ENCODE measurements around the gene MAP3K13.
A peak's percentile ranks its signal among the peaks of the same experiment; 100 is the strongest.

Gene MAP3K13, protein sequence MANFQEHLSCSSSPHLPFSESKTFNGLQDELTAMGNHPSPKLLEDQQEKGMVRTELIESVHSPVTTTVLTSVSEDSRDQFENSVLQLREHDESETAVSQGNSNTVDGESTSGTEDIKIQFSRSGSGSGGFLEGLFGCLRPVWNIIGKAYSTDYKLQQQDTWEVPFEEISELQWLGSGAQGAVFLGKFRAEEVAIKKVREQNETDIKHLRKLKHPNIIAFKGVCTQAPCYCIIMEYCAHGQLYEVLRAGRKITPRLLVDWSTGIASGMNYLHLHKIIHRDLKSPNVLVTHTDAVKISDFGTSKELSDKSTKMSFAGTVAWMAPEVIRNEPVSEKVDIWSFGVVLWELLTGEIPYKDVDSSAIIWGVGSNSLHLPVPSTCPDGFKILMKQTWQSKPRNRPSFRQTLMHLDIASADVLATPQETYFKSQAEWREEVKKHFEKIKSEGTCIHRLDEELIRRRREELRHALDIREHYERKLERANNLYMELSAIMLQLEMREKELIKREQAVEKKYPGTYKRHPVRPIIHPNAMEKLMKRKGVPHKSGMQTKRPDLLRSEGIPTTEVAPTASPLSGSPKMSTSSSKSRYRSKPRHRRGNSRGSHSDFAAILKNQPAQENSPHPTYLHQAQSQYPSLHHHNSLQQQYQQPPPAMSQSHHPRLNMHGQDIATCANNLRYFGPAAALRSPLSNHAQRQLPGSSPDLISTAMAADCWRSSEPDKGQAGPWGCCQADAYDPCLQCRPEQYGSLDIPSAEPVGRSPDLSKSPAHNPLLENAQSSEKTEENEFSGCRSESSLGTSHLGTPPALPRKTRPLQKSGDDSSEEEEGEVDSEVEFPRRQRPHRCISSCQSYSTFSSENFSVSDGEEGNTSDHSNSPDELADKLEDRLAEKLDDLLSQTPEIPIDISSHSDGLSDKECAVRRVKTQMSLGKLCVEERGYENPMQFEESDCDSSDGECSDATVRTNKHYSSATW

DNA sequence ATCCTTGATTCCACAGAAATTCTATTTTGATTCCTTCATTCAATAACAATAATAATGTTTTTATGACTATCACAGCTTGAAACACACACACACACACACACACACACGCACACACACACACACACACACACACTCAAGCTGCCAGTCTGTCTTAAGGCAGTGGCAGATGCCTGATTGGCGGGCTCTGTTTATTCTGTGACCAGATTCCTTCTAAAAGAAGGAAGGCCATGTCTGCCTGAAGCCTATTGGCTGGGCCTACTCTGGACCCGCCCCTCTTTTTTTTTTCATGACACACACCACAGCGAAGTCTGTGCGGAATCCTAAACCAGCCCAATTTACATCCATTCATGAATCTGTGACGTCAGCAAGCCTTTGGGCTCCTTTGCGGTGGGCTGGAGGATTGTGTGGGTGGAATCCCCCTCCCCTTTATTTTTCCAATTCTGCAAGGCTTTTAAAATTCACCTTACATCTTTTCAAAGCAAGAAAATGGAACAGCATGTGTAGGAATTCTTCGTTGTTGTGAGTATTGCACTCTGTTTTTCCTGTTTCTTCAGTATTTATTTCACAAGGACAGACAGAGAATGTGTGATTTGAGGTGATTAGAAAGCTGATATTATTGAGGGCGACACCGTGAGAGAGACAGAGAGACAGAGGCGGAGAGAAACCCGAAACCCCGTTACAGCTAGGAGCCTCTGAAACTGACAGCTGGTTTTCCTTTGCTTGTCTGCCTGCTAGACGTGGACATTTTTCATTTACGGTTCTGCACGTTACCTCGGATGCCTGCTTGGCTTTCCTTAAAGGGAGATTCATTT, at the start of gene MAP3K13:
TSS of gene MAP3K13 (plus strand) at position 287 of the 812 bp plus-strand sequence. CDS start 65,446 bp downstream, outside the sequence.
- Mint-ChIP-seq H3K9me3 (no peaks in the 10 kb centered on the region), H3K27ac (no peak within 1 kb of the TSS), H3K4me1 (ENCODE audit: low read depth) (peaks cover 15% of the 10 kb centered on the region), H3K27me3 (ENCODE audit: low read depth) (peaks cover 56% of the 10 kb centered on the region), H3K4me3 (peak within 1 kb of the TSS; percentile 89), H3K36me3 (ENCODE audit: low read depth) (no peaks in the 10 kb centered on the region)
- peak; percentile 44 for DNase-seq (ENCODE audit: low spot score)

DNA sequence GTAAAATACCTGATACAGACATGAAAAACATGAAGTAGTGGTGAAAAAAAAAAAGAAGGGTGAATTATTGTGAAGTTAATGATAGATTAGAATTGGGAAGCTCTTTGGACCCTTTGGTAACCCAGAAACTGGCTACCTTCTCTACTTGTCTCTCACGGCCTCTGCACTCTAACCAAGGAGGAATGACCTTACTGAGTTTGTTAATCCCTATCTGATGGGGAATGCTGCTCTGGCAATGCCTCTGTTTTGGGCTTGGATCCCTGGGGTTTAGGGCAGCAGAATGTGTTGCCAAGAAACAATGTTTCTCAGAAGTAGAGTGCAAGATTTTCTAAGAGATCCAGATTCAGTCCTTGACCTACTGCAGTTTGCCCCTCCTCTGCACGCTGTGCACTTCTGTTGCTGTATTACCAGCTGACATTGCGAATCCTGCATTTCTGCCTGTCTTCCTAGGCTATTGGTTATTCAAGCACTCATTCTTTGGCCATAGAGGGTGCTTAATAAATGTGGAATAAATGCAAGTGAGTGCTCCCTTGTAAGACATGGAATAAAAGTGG, 49.2 kb upstream of the MAP3K13 start:
- Mint-ChIP-seq H3K4me1 (ENCODE audit: low read depth) (peaks cover 4% of the 10 kb centered on the region), H3K36me3 (ENCODE audit: low read depth) (no peaks in the 10 kb centered on the region), H3K27me3 (ENCODE audit: low read depth) (peaks cover 7% of the 10 kb centered on the region), H3K4me3 (no peak overlapping the region), H3K27ac (no peak overlapping the region), H3K9me3 (peaks cover 5% of the 10 kb centered on the region)
- DNase-seq (ENCODE audit: low spot score) = no peak

DNA sequence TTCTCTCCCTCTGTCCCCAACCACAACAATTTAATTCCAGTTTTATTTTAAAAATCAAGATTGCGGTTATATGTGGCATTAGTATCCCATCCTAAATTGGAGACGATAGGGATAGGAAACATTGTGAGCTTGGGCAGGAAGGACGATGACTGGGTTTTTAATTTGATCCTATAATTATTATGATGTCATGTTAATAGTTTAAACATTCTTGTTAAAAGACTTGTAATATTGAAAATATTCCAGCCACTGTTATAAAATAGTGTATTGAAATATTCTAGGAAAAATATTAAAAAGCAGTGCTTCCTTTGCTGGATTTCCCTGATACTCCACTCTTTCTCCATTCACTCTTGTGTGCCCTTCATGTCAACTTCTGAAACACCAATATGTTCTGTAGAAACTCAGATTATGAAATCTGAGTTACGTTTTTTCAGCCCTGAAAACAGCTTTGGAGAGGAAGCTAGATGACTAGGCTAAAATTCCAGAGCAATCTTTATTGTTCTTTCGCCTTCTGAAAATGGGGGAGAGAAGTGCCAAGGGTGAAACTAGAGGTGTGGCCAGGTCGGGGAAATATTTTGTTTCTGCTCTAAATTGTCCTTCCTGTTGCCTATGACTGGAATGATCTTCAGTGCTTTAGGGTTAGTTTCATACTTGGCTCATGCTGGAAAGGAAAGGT, 46.1 kb upstream of the MAP3K13 start:
- H3K27ac Mint-ChIP-seq = no peak overlapping the region
- H3K9me3 Mint-ChIP-seq = no peaks in the 10 kb centered on the region
- no peaks in the 10 kb centered on the region for H3K36me3 Mint-ChIP-seq (ENCODE audit: low read depth)

DNA sequence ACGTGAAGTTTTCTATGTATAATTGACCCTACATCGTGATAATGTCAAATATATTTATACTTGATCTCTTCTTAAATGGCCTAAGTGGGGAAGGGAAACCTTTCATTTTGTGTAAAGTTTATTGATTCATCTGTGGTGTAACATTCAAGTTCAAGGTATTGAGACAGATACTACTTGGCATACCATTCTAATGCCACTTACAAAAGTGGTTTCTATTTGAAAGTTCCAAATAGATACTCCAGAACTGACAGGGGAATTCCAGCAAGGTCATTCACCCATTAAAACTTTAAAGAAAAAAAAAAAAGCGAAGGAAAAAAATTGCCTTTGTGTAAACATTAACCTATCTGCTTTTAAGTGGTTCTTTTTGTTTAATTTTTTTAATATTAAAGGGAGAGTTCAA, 45.3 kb upstream of the MAP3K13 start:
- no peaks in the 10 kb centered on the region for H3K9me3 Mint-ChIP-seq
- peaks cover 7% of the 10 kb centered on the region for H3K4me1 Mint-ChIP-seq (ENCODE audit: low read depth)
- H3K27ac Mint-ChIP-seq = no peak overlapping the region
- no peak overlapping the region for H3K4me3 Mint-ChIP-seq
- no peak for DNase-seq (ENCODE audit: low spot score)
- H3K27me3 Mint-ChIP-seq (ENCODE audit: low read depth) = peaks cover 5% of the 10 kb centered on the region
- no peaks in the 10 kb centered on the region for H3K36me3 Mint-ChIP-seq (ENCODE audit: low read depth)

More for the DNA sequence above, 46.1 kb upstream of the MAP3K13 start:
- DNase-seq (ENCODE audit: low spot score) = no peak
- Mint-ChIP-seq H3K4me3 (no peak overlapping the region), H3K27me3 (ENCODE audit: low read depth) (peaks cover 7% of the 10 kb centered on the region), H3K4me1 (ENCODE audit: low read depth) (peaks cover 4% of the 10 kb centered on the region)

DNA sequence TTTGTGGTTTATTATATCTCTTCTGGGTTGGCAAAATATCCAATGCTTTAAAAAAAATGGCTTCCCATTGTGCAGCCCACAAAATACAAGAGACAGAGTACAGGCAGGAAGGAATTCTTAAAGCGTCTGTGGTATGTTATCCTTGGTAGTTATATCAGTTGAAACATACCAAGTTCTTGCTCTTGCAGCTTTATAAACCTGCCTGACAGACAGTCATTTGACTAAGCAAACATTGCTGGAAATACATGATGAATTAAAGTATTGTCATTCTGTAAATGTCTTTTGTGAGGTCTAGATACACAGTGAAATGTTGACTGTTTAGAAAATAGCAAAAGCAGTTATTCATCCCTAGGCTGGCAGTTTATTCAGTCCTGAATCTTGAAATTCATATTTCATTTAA, 44.8 kb upstream of the MAP3K13 start:
- Mint-ChIP-seq H3K4me3 (no peak overlapping the region), H3K36me3 (ENCODE audit: low read depth) (no peaks in the 10 kb centered on the region), H3K27me3 (ENCODE audit: low read depth) (peaks cover 5% of the 10 kb centered on the region), H3K4me1 (ENCODE audit: low read depth) (peaks cover 7% of the 10 kb centered on the region), H3K9me3 (no peaks in the 10 kb centered on the region), H3K27ac (no peak overlapping the region)
- no peak for DNase-seq (ENCODE audit: low spot score)

DNA sequence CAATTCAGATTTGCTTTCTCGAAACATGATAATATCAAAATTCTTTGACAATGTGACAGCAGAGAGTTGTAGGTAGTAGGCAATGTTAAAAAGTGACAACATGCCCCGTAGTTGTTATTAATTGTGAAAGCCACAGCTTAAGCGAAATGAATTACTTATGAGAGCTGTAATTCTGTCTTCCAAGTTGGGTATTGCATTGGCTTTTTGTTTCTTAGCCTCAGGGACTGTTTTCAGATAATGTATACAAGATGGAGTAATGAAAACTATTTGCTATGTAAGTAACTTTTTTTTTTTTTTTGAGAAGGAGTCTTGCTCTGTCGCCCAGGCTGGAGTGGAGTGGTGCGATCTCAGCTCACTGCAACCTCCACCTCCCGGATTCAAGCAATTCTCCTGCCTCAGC, 43.1 kb upstream of the MAP3K13 start:
- Mint-ChIP-seq H3K36me3 (ENCODE audit: low read depth) (no peaks in the 10 kb centered on the region), H3K27ac (no peak overlapping the region), H3K27me3 (ENCODE audit: low read depth) (peaks cover 3% of the 10 kb centered on the region), H3K4me1 (ENCODE audit: low read depth) (peaks cover 7% of the 10 kb centered on the region), H3K4me3 (no peak overlapping the region), H3K9me3 (no peaks in the 10 kb centered on the region)
- no peak for DNase-seq (ENCODE audit: low spot score)

DNA sequence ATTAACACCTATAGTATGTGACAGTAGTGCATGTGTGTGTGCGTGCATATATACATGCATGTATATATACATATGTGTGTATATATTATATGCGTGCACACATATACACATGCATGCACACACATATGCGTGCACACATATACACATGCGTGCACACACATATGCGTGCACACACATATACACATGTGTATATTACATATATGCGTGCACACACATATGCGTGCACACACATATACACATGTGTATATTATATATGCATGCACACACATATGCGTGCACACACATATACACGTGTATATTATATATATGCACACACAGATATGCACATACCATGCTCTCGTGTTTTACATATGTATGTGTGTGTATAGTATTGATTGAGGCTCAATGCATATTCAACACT, 42.0 kb upstream of the MAP3K13 start:
- Mint-ChIP-seq H3K4me1 (ENCODE audit: low read depth) (peaks cover 7% of the 10 kb centered on the region), H3K4me3 (no peak overlapping the region), H3K36me3 (ENCODE audit: low read depth) (no peaks in the 10 kb centered on the region), H3K27ac (no peak overlapping the region), H3K9me3 (no peaks in the 10 kb centered on the region), H3K27me3 (ENCODE audit: low read depth) (peaks cover 6% of the 10 kb centered on the region)
- no peak for DNase-seq (ENCODE audit: low spot score)

DNA sequence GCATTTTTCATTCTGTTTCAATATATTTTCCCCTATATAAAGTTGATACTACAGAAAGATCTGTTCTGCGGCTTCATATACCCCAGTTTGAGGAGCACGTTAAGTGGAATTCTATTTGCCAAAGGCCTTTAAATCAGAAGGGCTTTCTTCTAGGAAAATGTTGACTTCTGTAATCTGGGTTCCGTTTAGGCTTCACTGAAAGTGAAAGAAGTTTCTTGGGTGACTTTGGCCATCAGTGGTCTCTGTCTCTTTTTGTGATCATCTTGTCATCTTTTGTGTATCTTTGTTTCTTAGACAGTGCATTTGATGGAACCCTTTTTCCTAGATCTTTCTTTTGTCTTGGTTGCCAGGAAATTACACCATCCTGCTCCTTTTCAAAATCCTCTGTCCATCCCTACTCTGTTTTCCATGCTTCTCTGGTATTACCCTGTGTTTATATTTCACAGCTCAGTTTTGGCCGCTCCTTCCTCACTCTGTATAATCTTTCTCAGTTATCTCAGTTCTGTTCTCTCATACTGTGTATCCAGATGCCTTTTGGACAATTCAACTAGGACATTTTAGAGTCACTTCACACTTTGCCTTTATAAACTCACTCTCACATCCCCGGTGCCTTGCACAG, 40.7 kb upstream of the MAP3K13 start:
- H3K36me3 Mint-ChIP-seq (ENCODE audit: low read depth) = no peaks in the 10 kb centered on the region
- no peaks in the 10 kb centered on the region for H3K9me3 Mint-ChIP-seq
- H3K4me3 Mint-ChIP-seq = no peak overlapping the region
- no peak for DNase-seq (ENCODE audit: low spot score)
- no peak overlapping the region for H3K27ac Mint-ChIP-seq
- H3K27me3 Mint-ChIP-seq (ENCODE audit: low read depth) = peaks cover 10% of the 10 kb centered on the region
- peaks cover 4% of the 10 kb centered on the region for H3K4me1 Mint-ChIP-seq (ENCODE audit: low read depth)

DNA sequence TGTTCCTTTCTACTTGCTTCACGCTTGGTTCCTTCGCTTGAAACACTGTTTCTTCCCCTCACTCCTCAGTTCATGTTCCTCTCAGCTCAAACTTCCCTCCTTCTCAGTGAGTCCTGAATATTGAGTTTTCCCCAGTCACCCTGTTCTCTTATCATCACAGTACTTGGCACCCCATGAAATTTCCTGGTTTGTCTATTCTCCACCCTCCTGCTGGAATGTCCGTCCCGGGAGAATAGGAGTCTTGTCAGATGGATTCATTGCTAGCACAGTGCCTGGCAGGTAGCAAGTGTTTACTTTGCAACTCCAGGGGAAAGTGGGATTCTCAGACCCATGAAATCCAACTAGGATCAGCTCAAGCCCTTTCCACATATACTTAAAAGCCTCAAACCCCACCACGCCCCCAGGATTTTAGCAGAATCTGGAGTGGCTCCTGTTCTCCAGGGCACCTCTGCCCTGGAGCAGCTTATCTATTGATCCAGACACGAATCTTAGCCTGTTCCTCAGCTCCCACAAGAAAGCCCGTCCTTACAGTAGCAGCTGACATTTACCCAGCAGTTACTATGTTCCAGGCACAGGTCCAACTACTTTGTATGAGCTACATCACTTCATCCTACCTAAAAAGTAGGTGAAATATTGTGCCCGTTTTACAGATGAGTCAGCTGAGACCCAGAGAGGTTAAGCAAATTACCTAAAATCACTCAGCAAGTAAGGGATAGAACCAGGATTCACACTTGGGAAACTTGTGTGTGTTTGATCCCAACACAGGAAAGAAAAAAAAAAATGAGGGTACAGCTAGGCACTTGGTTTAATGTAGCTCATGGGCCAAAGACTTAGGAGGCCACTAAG, 36.8 kb upstream of the MAP3K13 start:
- no peak for DNase-seq (ENCODE audit: low spot score)
- peaks cover 4% of the 10 kb centered on the region for H3K4me1 Mint-ChIP-seq (ENCODE audit: low read depth)
- H3K27me3 Mint-ChIP-seq (ENCODE audit: low read depth) = peaks cover 10% of the 10 kb centered on the region
- H3K27ac Mint-ChIP-seq = no peak overlapping the region
- H3K4me3 Mint-ChIP-seq = no peak overlapping the region
- no peaks in the 10 kb centered on the region for H3K9me3 Mint-ChIP-seq
- H3K36me3 Mint-ChIP-seq (ENCODE audit: low read depth) = no peaks in the 10 kb centered on the region

DNA sequence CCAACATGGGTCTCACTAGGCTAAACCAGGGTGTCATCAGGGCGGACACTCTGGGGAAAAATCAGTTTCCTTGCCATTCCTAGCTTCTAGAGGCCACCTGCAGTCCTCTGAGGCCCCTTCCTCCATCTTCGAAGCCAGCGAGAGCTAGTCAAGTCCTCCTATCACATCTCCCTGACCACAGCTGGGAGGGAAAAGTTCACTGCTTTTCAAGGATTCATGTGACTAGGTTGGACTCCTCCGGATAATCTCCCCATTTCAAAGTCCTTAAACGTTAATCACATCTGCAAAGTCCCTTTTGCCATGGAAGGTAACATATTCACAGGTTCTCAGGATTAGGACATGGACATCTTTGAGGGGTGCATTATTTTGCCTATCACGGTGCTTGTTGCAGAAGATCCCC, 35.9 kb upstream of the MAP3K13 start:
- H3K4me1 Mint-ChIP-seq (ENCODE audit: low read depth) = peaks cover 11% of the 10 kb centered on the region
- H3K4me3 Mint-ChIP-seq = no peak overlapping the region
- DNase-seq (ENCODE audit: low spot score) = no peak
- no peaks in the 10 kb centered on the region for H3K9me3 Mint-ChIP-seq
- no peaks in the 10 kb centered on the region for H3K36me3 Mint-ChIP-seq (ENCODE audit: low read depth)
- peaks cover 10% of the 10 kb centered on the region for H3K27me3 Mint-ChIP-seq (ENCODE audit: low read depth)
- H3K27ac Mint-ChIP-seq = no peak overlapping the region

DNA sequence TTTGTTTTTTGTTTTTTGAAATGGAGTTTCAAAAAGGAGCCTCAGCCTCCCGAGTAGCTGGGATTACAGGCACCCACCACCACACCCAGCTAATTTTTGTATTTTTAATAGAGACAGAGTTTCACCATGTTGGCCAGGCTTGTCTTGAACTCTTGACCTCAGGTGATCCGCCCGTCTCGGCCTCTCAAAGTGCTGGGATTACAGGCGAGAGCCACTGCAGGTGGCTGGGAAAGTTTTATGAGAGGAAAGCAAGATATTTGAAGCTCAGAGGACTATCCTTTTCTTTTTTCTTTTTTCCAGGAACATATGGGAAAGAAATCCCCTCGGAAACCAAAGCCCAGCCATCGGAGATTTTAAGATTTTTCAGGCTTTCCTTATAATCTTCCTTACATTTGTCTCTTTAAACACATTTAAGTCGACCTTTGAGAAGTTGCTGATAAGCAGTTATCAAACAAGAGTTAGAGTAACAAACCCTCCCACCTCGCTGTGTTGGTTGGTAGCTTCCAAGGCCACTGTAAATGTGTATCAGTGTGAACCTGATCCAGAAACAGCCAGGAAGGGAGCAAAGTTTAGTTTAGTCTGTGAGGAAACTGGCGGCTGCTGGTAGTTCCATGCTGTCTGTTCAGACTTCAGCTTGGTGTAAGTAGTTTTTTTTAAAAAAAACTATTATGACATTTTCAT, 34.5 kb upstream of the MAP3K13 start:
- Mint-ChIP-seq H3K9me3 (no peaks in the 10 kb centered on the region), H3K4me1 (ENCODE audit: low read depth) (peaks cover 18% of the 10 kb centered on the region), H3K27me3 (ENCODE audit: low read depth) (peaks cover 10% of the 10 kb centered on the region), H3K27ac (no peak overlapping the region), H3K4me3 (no peak overlapping the region), H3K36me3 (ENCODE audit: low read depth) (no peaks in the 10 kb centered on the region)
- no peak for DNase-seq (ENCODE audit: low spot score)
